Lower leg skin (tissue), 3 donors: ENCODE results near the gene ZNF653.

Experiments used
- CTCF ChIP-seq, 3 donors: fragments of 450-650 bp; IDR thresholded peaks; one replicate each; pipeline ENCODE4 v1.5.1; 2016; ENCODE audit warnings: antibody characterized with exemption in 3 of 3, mild to moderate bottlenecking in 3 of 3, moderate library complexity in 2 of 3
- POLR2A ChIP-seq, 2 donors: fragments of 450-650 bp; IDR thresholded peaks; one replicate each; pipeline ENCODE4 v1.6.1; 2016 to 2017; ENCODE audit warnings: antibody characterized with exemption in 2 of 2, mild to moderate bottlenecking in 1 of 2, moderate library complexity in 1 of 2

DNA sequence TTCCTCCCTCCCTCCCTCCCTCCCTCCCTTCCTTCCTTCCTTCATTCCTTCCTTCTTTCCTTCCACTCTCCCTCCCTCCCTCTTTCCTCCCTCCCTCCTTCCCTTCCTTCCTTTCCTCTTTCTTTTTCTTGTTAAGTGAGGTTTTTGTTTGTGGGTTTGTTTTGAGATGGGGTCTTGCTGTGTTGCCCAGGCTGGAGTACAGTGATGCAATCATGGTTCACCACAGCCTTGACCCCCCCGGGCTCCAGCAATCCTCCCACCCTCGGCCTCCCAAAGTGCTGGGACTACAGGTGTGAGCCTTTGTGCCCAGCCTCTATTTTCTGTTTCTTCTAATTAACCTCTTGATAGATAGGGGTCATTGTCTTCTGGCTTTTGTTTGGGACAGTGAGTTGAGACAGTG, 44.2 kb downstream of the ZNF653 start:
- TF ChIP-seq CTCF (IDR thresholded peaks at IDR 0.05) (no peak), POLR2A (IDR thresholded peaks at IDR 0.05) (no peak)
